Hepatocyte (in vitro differentiated cells): ENCODE measurements around the gene SLC39A10.

Experiments used
- CTCF ChIP-seq: fragments of 200-600 bp; sonication (generic); IDR thresholded peaks from 2 replicates; pipeline ENCODE4 v1.5.1; 2016; ENCODE audit warnings: antibody characterized with exemption, mild to moderate bottlenecking; ENCODE audit not compliant: poor library complexity
- EZH2 ChIP-seq: fragments of 200-600 bp; sonication (generic); IDR thresholded peaks from 2 replicates; pipeline ENCODE4 v1.6.1; 2016; ENCODE audit warnings: antibody characterized with exemption, mild to moderate bottlenecking, borderline replicate concordance
- EZH2phosphoT487 ChIP-seq: fragments of 200-600 bp; sonication (generic); IDR thresholded peaks from one replicate; pipeline ENCODE4 v1.6.1; 2018; ENCODE audit warnings: antibody characterized with exemption, mild to moderate bottlenecking, low read depth, moderate library complexity; ENCODE audit not compliant: unreplicated experiment, severe bottlenecking

GRCh38 chr2:195682077-195682476 is 25.1 kb downstream of the SLC39A10 start:
- TF ChIP-seq CTCF: no peak
- no peak for TF ChIP-seq EZH2phosphoT487
- no peak for TF ChIP-seq EZH2
